Measurements from ENCODE around the gene SHISA2.

- no peak for TF ChIP-seq EZH2 (IDR thresholded peaks at IDR 0.05; ENCODE audit: insufficient read depth, poor library complexity, severe bottlenecking)
- no peak for TF ChIP-seq EZH2phosphoT487 (IDR thresholded peaks at IDR 0.05; ENCODE audit: insufficient read depth, low read depth)
These were observed 11.1 kb upstream of the SHISA2 start for GRCh38 chr13:26062853-26063444.
